Motor neuron (in vitro differentiated cells): ENCODE results near the gene SH3BGRL3. TPM values are rescaled to one million over a fixed set of nuclear protein-coding genes. Genes with fewer than 3 reads are reported as not detected.
A peak's percentile ranks its signal among the peaks of the same experiment; 100 is the strongest.

Source experiments
- ATAC-seq, 8 experiments: fragments of 200-7000 bp; cut with Tn5 transposase; replicated peaks in 6 of 8; 2 replicates each; pipeline ENCODE4 v1.8.0; 2021; ENCODE audit warnings: mild to moderate bottlenecking in 8 of 8, moderate library complexity in 8 of 8
- H3K27ac ChIP-seq, 2 donors: fragments of 250-450 bp; sonication (Bioruptor Pico); 2 replicates each; pipeline ENCODE4 v1.9.0; 2021; ENCODE audit warnings: antibody characterized with exemption in 2 of 2, mild to moderate bottlenecking in 2 of 2, moderate library complexity in 1 of 2
- H3K4me1 ChIP-seq, 2 donors: fragments of 250-450 bp; sonication (Bioruptor Pico); replicated peaks in 1 of 2; 2 replicates each; pipeline ENCODE4 v1.6.1; 2021; ENCODE audit warnings: antibody characterized with exemption in 2 of 2, mild to moderate bottlenecking in 2 of 2, moderate library complexity in 1 of 2
- H3K4me3 ChIP-seq, 5 donors: fragments of 250-450 bp; sonication (Bioruptor Pico); 2 replicates each; pipeline ENCODE4 v1.9.0; 2021; ENCODE audit warnings: antibody characterized with exemption in 5 of 5, mild to moderate bottlenecking in 5 of 5, moderate library complexity in 4 of 5
- WGBS, 10 experiments: fragments of 450-650 bp; shearing (Covaris generic); methylation state at CpG; one replicate each; pipeline ENCODE4 v1.0.0; 2022; 5-methylcytosine and 5-hydroxymethylcytosine counted together
- in situ Hi-C, 9 experiments: fragments of 400-800 bp; cut with MboI; loops; one replicate each; pipeline ENCODE4 v1.15.0; 2021; ENCODE audit warnings: low sequenced_read_pairs in 9 of 9, low pct_unique_long_range_greater_than_20kb in 2 of 9; ENCODE audit not compliant: unreplicated experiment in 9 of 9
- total RNA-seq, 8 experiments: library from RNA; unstranded; fragments of 300-600 nt; gene quantifications; 2 replicates each; pipeline versions ENCODE4 v1.2.3 to v1.2.4, GENCODE V29; 2022

Gene SH3BGRL3
- total RNA-seq, 8 experiments from 2014 or later: 34.1 to 125 (median 45.5) TPM

- WGBS, 10 experiments: 88 to 100% (median 100%) methylated on average over 1 of the region's 1 CpG; no CpG with 5 or more reads in 3 of the 10 experiments
- Histone ChIP-seq H3K27ac (no peak overlapping the region), H3K4me3 (no peak overlapping the region), H3K4me1 (no peaks in the 10 kb centered on the region)
- in situ Hi-C loops: no loop called here
- ATAC-seq: no peak
These were observed 14.5 kb upstream of the SH3BGRL3 start for GRCh38 chr1:26265405-26265804.

DNA sequence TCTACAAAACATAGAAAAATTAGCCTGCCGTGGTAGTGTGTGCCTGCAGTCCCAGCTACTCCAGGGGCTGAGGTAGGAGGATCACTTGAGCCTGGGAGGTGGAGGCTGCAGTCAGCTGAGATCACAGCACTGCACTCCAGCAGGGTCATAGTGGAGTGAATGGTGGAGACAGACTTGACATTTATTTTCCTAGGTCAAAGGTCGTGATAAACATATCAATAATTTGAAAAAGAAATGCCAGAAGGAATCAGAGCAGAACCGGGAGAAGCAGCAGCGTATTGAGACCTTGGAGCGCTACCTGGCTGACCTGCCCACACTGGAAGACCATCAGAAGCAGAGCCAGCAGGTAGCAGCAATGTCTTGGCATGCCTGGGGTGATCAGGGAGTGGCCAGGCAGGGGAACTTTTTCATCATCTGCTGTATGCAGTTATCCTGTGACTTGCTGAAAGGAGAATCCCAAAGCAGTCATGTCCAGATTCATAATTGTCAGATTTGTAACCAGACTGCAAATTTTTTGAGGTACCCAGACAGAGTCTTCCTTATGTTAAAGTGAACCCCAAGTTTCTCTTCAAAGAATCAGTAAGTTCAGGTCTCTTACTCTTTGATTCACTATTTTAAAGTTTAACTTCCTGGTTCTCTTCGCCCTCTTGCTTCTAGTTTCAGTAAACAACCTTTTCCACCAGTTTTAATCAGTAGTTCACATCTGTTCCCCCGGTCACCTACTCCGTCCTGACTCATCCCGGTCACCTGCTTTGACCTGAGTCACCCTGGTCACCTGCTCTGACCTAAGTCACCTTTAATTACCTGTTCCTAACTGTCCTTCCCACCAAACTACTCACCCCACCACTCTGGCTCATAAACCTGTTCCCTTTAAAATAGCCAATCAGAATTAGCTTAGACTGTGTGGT is 11.3 kb upstream of the SH3BGRL3 start:
- in situ Hi-C loops: no loop called here
- 77 to 100% (median 95%) methylated on average over 1 to 9 of the region's 9 CpGs for WGBS, 10 experiments
- no peak for ATAC-seq
- H3K27ac ChIP-seq: no peak overlapping the region
- H3K4me1 ChIP-seq: no peaks in the 10 kb centered on the region
- no peak overlapping the region for H3K4me3 ChIP-seq

- WGBS, 10 experiments: 91 to 100% (median 100%) methylated on average over 1 to 4 of the region's 4 CpGs; no CpG with 5 or more reads in 1 of the 10 experiments
- in situ Hi-C loops: no loop called here
- Histone ChIP-seq H3K4me1 (no peaks in the 10 kb centered on the region), H3K27ac (no peak overlapping the region), H3K4me3 (no peak overlapping the region)
- no peak for ATAC-seq
These were observed 10.7 kb upstream of the SH3BGRL3 start for GRCh38 chr1:26269198-26269550.

DNA sequence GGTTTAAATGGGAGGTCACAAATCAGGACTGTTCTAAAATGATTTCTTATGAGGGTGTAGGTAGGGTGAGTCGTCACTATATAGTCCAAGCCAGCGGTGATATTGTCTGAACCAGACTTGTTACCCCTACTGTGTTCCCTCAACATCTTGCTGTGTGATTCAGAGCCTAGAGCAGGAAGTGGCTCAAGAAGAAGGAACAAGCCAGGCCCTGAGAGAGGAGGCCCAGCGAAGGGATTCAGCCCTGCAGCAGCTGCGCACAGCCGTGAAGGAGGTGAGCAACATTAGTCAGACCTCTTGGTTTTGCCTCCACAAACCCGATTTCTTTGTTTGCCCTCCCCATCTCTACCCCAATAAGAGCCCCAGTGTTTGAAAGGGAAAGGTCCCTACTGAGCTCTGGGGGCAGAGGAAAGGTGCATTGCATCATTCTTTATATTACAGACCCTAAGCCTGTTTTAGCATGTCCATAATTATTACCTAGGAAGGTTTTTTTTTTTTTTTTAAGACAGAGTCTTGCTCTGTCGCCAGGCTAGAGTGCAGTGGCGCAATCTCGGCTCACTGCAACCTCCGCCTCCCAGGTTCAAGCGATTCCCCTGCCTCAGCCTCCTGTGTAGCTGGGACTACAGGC is 5.0 kb upstream of the SH3BGRL3 start:
- no peak for ATAC-seq

GRCh38 chr1:26275580-26276431 is 4.1 kb upstream of the SH3BGRL3 start:
- H3K27ac ChIP-seq: no peak overlapping the region
- ATAC-seq: peak; percentile 11 to 47 (median 23)
- in situ Hi-C loops: loop anchor here in 1 of 9 experiments (25.0 kb wide), 1 partner anchor 111 kb away; no protein-coding TSS in a partner anchor
- 0 to 84% (median 77%) methylated on average over 1 to 3 of the region's 3 CpGs; no CpG with 5 or more reads in 1 of the 10 experiments for WGBS, 10 experiments
- no peak overlapping the region for H3K4me3 ChIP-seq
- H3K4me1 ChIP-seq: peaks cover 12 to 17% of the 10 kb centered on the region in 2 donors

More for the DNA sequence above, 5.0 kb upstream of the SH3BGRL3 start:
- peaks cover 8 to 12% of the 10 kb centered on the region in 2 donors for H3K4me1 ChIP-seq
- H3K27ac ChIP-seq: no peak overlapping the region
- no peak overlapping the region for H3K4me3 ChIP-seq
- in situ Hi-C loops: loop anchor here in 1 of 9 experiments (25.0 kb wide), 1 partner anchor 112 kb away; no protein-coding TSS in a partner anchor
- 82 to 100% (median 87%) methylated on average over 1 to 11 of the region's 11 CpGs; no CpG with 5 or more reads in 2 of the 10 experiments for WGBS, 10 experiments

DNA sequence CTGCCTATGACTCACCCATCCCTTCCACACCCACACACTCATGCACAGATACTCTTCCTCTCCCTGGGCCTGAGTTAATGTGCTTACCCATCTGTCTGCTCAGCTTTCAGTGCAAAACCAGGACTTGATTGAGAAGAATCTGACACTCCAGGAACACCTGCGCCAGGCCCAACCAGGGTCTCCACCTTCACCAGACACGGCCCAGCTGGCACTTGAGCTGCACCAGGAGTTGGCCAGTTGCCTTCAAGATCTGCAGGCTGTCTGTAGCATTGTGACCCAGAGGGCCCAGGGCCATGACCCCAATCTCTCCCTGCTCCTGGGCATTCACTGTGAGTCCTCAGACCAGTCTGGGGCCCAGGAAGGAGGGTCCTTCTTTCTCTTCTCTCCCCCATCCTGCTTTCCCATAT is 3.5 kb upstream of the SH3BGRL3 start:
- in situ Hi-C loops: loop anchor here in 1 of 9 experiments (25.0 kb wide), 1 partner anchor 111 kb away; no protein-coding TSS in a partner anchor
- H3K4me1 ChIP-seq: peaks cover 19 to 23% of the 10 kb centered on the region in 2 donors
- peak in 1 of 8 experiments; percentile 2 for ATAC-seq
- WGBS, 10 experiments: 0 to 100% (median 100%) methylated on average over 1 to 2 of the region's 2 CpGs; no CpG with 5 or more reads in 4 of the 10 experiments
- no peak overlapping the region for H3K27ac ChIP-seq
- no peak overlapping the region for H3K4me3 ChIP-seq

GRCh38 chr1:26277261-26277661 is 2.6 kb upstream of the SH3BGRL3 start:
- 90 to 100% (median 100%) methylated on average over 1 to 3 of the region's 3 CpGs; no CpG with 5 or more reads in 5 of the 10 experiments for WGBS, 10 experiments
- no peak for ATAC-seq
- no peak overlapping the region for H3K4me3 ChIP-seq
- H3K4me1 ChIP-seq: peaks cover 23 to 30% of the 10 kb centered on the region in 2 donors
- in situ Hi-C loops: loop anchor here in 1 of 9 experiments (25.0 kb wide), 1 partner anchor 110 kb away; no protein-coding TSS in a partner anchor
- H3K27ac ChIP-seq: no peak overlapping the region

DNA sequence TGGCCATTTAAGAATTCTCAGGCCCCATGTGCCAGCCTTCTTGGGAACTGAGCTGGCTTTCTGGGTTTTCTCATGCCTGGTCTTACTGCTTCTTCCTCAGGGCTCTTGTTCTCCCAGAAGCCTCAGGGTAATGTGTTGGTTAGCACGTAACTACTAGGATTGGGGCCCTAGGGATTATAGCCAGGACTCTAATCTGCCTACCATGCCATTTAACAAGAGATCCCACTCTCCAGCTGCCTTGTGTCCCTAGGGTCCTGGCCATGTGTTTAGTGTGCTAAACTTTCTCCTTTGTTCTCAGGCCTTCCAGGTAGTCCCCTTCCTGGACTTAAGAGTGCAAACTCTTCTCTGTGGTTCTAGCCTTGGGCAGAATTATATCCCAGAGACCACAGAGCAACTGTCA is 2.2 kb upstream of the SH3BGRL3 start:
- 20 to 100% (median 100%) methylated on average over 1 of the region's 1 CpG; no CpG with 5 or more reads in 4 of the 10 experiments for WGBS, 10 experiments
- ATAC-seq: no peak
- peaks cover 23 to 30% of the 10 kb centered on the region in 2 donors for H3K4me1 ChIP-seq
- H3K4me3 ChIP-seq: no peak overlapping the region
- no peak overlapping the region for H3K27ac ChIP-seq
- in situ Hi-C loops: loop anchor here in 1 of 9 experiments (25.0 kb wide), 1 partner anchor 110 kb away; no protein-coding TSS in a partner anchor

GRCh38 chr1:26278303-26278702 is 1.6 kb upstream of the SH3BGRL3 start:
- in situ Hi-C loops: loop anchor here in 1 of 9 experiments (25.0 kb wide), 1 partner anchor 109 kb away; no protein-coding TSS in a partner anchor
- H3K27ac ChIP-seq: no peak overlapping the region
- H3K4me1 ChIP-seq: peaks cover 23 to 30% of the 10 kb centered on the region in 2 donors
- 0 to 100% (median 80%) methylated on average over 1 to 4 of the region's 4 CpGs; no CpG with 5 or more reads in 3 of the 10 experiments for WGBS, 10 experiments
- no peak overlapping the region for H3K4me3 ChIP-seq
- peak in 3 of 8 experiments; percentile 18 to 26 (median 23) for ATAC-seq

GRCh38 chr1:26278724-26279455 is 996 bp upstream of the SH3BGRL3 start:
- in situ Hi-C loops: loop anchor here in 1 of 9 experiments (25.0 kb wide), 1 partner anchor 108 kb away; no protein-coding TSS in a partner anchor
- H3K4me3 ChIP-seq: peak overlapping the region; percentile 48 to 92 (median 52)
- 0 to 100% (median 65%) methylated on average over 1 to 9 of the region's 9 CpGs; no CpG with 5 or more reads in 1 of the 10 experiments for WGBS, 10 experiments
- H3K4me1 ChIP-seq: peaks cover 23 to 30% of the 10 kb centered on the region in 2 donors
- ATAC-seq: no peak
- peak overlapping the region in 1 of 2 donors; percentile 66 for H3K27ac ChIP-seq

GRCh38 chr1:26280333-26281042 is 602 bp downstream of the SH3BGRL3 start:
- WGBS, 10 experiments: 17% methylated on average over 3 of the region's 20 CpGs; no CpG with 5 or more reads in 9 of the 10 experiments
- peak in 3 of 8 experiments; percentile 10 to 12 (median 11) for ATAC-seq
- peaks cover 31 to 42% of the 10 kb centered on the region in 2 donors for H3K4me1 ChIP-seq

More at GRCh38 chr1:26280333-26281042, 602 bp downstream of the SH3BGRL3 start:
- Histone ChIP-seq H3K4me3 (peak overlapping the region; percentile 48 to 92 (median 52)), H3K27ac (peak overlapping the region; percentile 58 to 66)
- in situ Hi-C loops: loop anchor here in 1 of 9 experiments (25.0 kb wide), 1 partner anchor 107 kb away; no protein-coding TSS in a partner anchor
